ENCODE data around the gene ATP1A4. TPM values are rescaled to one million over a fixed set of nuclear protein-coding genes. Genes with fewer than 3 reads are reported as not detected.

The ATP1A4 gene
- total and polyA plus RNA-seq, 7 donors = 0.22 to 3.0 (median 0.27) TPM; not detected in 4

DNA sequence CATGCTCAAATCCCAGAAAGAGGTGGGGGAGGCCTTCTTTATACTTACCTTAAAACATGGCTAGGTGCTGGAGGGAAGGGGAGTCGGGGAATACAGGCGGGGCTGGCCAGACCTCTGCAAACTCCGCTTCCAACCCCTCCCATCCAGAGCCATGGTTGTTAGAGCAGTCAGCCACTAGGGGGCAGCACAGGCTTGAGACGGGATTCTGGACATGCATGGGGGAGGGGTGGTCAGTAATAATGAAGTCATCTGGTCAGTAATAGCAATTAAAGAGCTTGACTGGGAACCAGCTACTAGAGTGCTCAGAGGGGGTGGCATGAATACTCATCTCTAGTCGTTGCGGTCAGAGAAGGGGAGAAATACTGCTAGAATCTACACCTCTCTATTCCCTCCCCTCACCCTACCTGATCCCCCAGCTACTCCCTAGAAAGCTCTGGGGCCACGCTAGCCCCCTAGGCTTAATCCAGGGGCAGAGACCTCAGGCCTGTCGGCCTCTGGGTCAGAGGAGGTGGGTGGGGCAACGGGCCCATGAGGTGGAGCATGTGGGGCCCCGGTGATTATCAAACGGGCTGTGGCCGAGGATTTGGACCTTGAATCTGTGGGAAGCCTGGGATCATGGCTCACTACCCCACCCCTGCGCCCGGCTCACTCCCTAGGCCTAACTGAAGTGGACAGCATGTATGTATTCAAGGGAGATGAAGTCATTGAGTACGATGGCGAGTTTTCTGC, 41.9 kb downstream of the ATP1A4 start:
- WGBS, 2 donors = 15 to 33% methylated on average over 16 of the region's 16 CpGs
- Histone ChIP-seq H3K4me1 (peaks cover 0 to 37% (median 31%) of the 10 kb centered on the region in 4 donors), H3K4me3 (peak overlapping the region in 1 of 4 donors; percentile 14), H3K9me3 (no peaks in the 10 kb centered on the region), H3K36me3 (no peaks in the 10 kb centered on the region), H3K27me3 (no peaks in the 10 kb centered on the region), H3K27ac (peak overlapping the region in 2 of 4 donors; percentile 25 to 68)
- TF ChIP-seq POLR2A (IDR thresholded peaks at IDR 0.05) (no peak), EP300 (IDR thresholded peaks at IDR 0.05) (no peak), POLR2AphosphoS5 (IDR thresholded peaks at IDR 0.05) (peak in 3 of 4 donors; percentile 17 to 61 (median 33))
- TF ChIP-seq, protein P1, sequence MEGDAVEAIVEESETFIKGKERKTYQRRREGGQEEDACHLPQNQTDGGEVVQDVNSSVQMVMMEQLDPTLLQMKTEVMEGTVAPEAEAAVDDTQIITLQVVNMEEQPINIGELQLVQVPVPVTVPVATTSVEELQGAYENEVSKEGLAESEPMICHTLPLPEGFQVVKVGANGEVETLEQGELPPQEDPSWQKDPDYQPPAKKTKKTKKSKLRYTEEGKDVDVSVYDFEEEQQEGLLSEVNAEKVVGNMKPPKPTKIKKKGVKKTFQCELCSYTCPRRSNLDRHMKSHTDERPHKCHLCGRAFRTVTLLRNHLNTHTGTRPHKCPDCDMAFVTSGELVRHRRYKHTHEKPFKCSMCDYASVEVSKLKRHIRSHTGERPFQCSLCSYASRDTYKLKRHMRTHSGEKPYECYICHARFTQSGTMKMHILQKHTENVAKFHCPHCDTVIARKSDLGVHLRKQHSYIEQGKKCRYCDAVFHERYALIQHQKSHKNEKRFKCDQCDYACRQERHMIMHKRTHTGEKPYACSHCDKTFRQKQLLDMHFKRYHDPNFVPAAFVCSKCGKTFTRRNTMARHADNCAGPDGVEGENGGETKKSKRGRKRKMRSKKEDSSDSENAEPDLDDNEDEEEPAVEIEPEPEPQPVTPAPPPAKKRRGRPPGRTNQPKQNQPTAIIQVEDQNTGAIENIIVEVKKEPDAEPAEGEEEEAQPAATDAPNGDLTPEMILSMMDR (IDR thresholded peaks at IDR 0.05) = peak; percentile 95 to 99 (median 96)
- DNase-seq = peak; percentile 92
- intact Hi-C loops (cut with DNase I) = loop anchor here (1.0 to 2.0 kb wide), 4 partner anchors 26 to 98 kb away; no protein-coding TSS in a partner anchor

DNA sequence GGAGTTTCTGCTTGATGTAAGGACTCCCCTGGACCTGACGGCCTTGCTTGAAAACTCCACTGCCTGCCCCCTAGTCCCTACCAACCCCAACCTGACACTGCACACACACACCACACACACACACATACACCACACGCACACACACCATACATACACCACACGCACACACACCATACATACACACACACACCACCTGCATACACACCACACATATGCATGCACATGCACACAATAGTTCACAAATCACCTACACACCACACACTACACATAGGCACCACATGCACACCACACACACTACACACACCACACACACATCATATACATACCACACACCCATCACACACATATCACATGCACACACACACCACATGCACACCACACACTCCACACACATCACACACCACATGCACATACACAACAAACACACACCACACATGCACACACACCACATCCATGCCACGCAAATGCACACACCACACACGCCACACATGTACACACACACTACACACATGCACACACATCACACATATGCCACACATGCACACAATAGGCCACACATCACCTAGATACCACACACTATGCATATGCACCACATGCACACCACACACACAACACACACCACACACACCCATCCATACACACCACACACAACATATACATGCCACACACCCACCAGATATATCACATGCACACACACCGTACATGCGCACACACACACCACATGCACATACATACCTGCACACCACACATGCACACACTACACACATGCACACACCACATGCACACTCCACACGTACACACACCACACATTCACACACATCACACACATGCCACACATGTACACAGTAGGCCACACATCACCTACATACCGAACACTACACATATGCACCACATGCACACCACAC, 42.7 kb downstream of the ATP1A4 start:
- H3K27me3 ChIP-seq = no peaks in the 10 kb centered on the region
- no peak overlapping the region for H3K4me3 ChIP-seq
- peak overlapping the region in 1 of 4 donors; percentile 68 for H3K27ac ChIP-seq
- H3K36me3 ChIP-seq = no peaks in the 10 kb centered on the region
- no peak for TF ChIP-seq EP300 (IDR thresholded peaks at IDR 0.05)
- no peak for TF ChIP-seq POLR2A (IDR thresholded peaks at IDR 0.05)
- no peak for TF ChIP-seq POLR2AphosphoS5 (IDR thresholded peaks at IDR 0.05)
- TF ChIP-seq, protein P1 (IDR thresholded peaks at IDR 0.05) = no peak
- peaks cover 0 to 35% (median 30%) of the 10 kb centered on the region in 4 donors for H3K4me1 ChIP-seq
- no peaks in the 10 kb centered on the region for H3K9me3 ChIP-seq
- intact Hi-C loops (cut with DNase I) = loop anchor here (1.0 to 2.0 kb wide), 4 partner anchors 25 to 97 kb away; no protein-coding TSS in a partner anchor
- WGBS, 2 donors = 92 to 95% methylated on average over 9 of the region's 9 CpGs
- DNase-seq = no peak

DNA sequence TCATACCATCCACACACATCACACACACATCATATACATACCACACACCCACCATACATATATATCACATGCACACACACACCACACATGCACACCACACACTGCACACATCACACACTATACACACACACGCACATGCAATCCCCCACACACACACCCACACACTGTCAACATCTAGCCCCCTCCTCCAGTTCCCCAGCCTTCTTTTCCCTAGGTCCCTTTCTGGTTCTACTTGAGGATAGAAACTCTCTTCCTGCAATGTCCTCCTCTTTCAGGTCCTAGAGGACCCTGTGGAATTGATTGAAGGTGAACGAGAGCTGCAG, 43.3 kb downstream of the ATP1A4 start:
- intact Hi-C loops (cut with DNase I) = no loop called here

DNA sequence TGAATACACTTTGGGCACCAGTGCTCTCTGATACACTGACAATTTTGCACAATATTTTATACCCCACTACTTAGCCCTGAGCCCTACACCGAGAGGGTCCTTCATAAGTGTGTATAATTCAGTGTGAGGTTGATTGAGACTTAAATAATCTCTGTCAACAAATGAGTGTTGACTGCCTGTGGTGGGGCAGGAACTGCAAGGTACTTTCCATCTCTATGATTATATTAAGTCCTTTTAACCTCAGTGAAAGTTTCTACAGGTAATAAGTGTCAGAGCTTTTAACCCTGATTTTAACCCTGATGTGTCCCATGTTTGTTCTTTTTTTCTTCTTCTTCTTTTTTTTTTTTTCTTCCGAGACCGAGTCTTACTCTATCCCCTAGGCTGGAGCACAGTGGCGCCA, 44.7 kb downstream of the ATP1A4 start:
- intact Hi-C loops (cut with DNase I) = no loop called here
- Histone ChIP-seq H3K4me1 (peaks cover 0 to 15% (median 14%) of the 10 kb centered on the region in 4 donors), H3K36me3 (no peaks in the 10 kb centered on the region), H3K27ac (no peak overlapping the region), H3K9me3 (no peaks in the 10 kb centered on the region), H3K4me3 (no peak overlapping the region), H3K27me3 (no peaks in the 10 kb centered on the region)
- 87 to 89% methylated on average over 4 of the region's 4 CpGs for WGBS, 2 donors
- TF ChIP-seq POLR2AphosphoS5 (IDR thresholded peaks at IDR 0.05) (no peak), POLR2A (IDR thresholded peaks at IDR 0.05) (no peak), EP300 (IDR thresholded peaks at IDR 0.05) (no peak)
- TF ChIP-seq, protein P1 (IDR thresholded peaks at IDR 0.05) = no peak
- DNase-seq = no peak

More for the DNA sequence above, 43.3 kb downstream of the ATP1A4 start:
- TF ChIP-seq POLR2AphosphoS5 (IDR thresholded peaks at IDR 0.05) (no peak), EP300 (IDR thresholded peaks at IDR 0.05) (no peak), POLR2A (IDR thresholded peaks at IDR 0.05) (no peak)
- TF ChIP-seq, protein P1 (IDR thresholded peaks at IDR 0.05) = no peak
- no peaks in the 10 kb centered on the region for H3K9me3 ChIP-seq
- H3K4me3 ChIP-seq = no peak overlapping the region
- H3K36me3 ChIP-seq = no peaks in the 10 kb centered on the region
- no peaks in the 10 kb centered on the region for H3K27me3 ChIP-seq
- no peak overlapping the region for H3K27ac ChIP-seq
- no peak for DNase-seq
- peaks cover 0 to 29% (median 25%) of the 10 kb centered on the region in 4 donors for H3K4me1 ChIP-seq
- 84 to 89% methylated on average over 2 of the region's 2 CpGs for WGBS, 2 donors

Measured in sigmoid colon (tissue), 7 donors.